Neural progenitor cell (in vitro differentiated cells): ENCODE data around the gene PTGS2. TPM values are rescaled to one million over a fixed set of nuclear protein-coding genes. Genes with fewer than 3 reads are reported as not detected.

ENCODE experiments used
- DNase-seq: peaks from one replicate; pipeline ENCODE4 v3.0.0-alpha.2; 2016; ENCODE audit warnings: low spot score
- H2AFZ ChIP-seq: fragments of 200-600 bp; sonication (generic); replicated peaks from 2 replicates; pipeline ENCODE4 v1.6.1; 2016; ENCODE audit warnings: antibody characterized with exemption
- H3F3A ChIP-seq: fragments of 200-600 bp; sonication (generic); 2 replicates; pipeline ENCODE4 v1.6.1; 2016; ENCODE audit warnings: antibody characterized with exemption, low read depth
- H3K27ac ChIP-seq: fragments of 200-600 bp; sonication (generic); 2 replicates; pipeline ENCODE4 v1.5.1; 2016; ENCODE audit warnings: mild to moderate bottlenecking
- H3K27me3 ChIP-seq: fragments of 200-600 bp; sonication (generic); 2 replicates; pipeline ENCODE4 v1.6.1; 2016; ENCODE audit warnings: mild to moderate bottlenecking, moderate library complexity
- H3K36me3 ChIP-seq: fragments of 200-600 bp; sonication (generic); 2 replicates; pipeline ENCODE4 v1.5.1; 2016
- H3K4me1 ChIP-seq: fragments of 200-600 bp; sonication (generic); 2 replicates; pipeline ENCODE4 v1.6.1; 2016; ENCODE audit warnings: mixed run types
- H3K4me2 ChIP-seq: fragments of 200-600 bp; sonication (generic); 2 replicates; pipeline ENCODE4 v1.6.1; 2016
- H3K4me3 ChIP-seq: fragments of 200-600 bp; sonication (generic); 2 replicates; pipeline ENCODE4 v1.5.1; 2016
- H3K79me2 ChIP-seq: fragments of 200-600 bp; sonication (generic); 2 replicates; pipeline ENCODE4 v1.6.1; 2016; ENCODE audit warnings: low read depth
- H3K9ac ChIP-seq: fragments of 200-600 bp; sonication (generic); 2 replicates; pipeline ENCODE4 v1.6.1; 2016
- H3K9me3 ChIP-seq: fragments of 200-600 bp; sonication (generic); 2 replicates; pipeline ENCODE4 v1.5.1; 2016; ENCODE audit warnings: low read depth
- H4K20me1 ChIP-seq: fragments of 200-600 bp; sonication (generic); 2 replicates; pipeline ENCODE4 v1.6.1; 2016; ENCODE audit warnings: low read depth
- H3K27ac Mint-ChIP-seq: 3 replicates; pipeline ENCODE4 v1.8.0; 2021; ENCODE audit warnings: mixed read lengths
- H3K27me3 Mint-ChIP-seq: 2 replicates; pipeline ENCODE4 v1.8.0; 2022; ENCODE audit warnings: low read depth, mild to moderate bottlenecking, inconsistent platforms, moderate library complexity, mixed read lengths; ENCODE audit not compliant: insufficient read depth
- H3K36me3 Mint-ChIP-seq: 3 replicates; pipeline ENCODE4 v1.8.0; 2021; ENCODE audit warnings: mixed read lengths
- H3K4me1 Mint-ChIP-seq: 3 replicates; pipeline ENCODE4 v1.8.0; 2021; ENCODE audit warnings: mixed read lengths
- H3K4me3 Mint-ChIP-seq: 3 replicates; pipeline ENCODE4 v1.8.0; 2021; ENCODE audit warnings: mild to moderate bottlenecking, moderate library complexity, mixed read lengths
- H3K9me3 Mint-ChIP-seq: 3 replicates; pipeline ENCODE4 v1.8.0; 2020; ENCODE audit warnings: mixed read lengths
- EZH2 ChIP-seq: fragments of 200-600 bp; sonication (generic); IDR thresholded peaks from 2 replicates; pipeline ENCODE4 v1.6.1; 2017; ENCODE audit warnings: antibody characterized with exemption, mild to moderate bottlenecking, moderate library complexity
- EZH2phosphoT487 ChIP-seq: fragments of 200-600 bp; sonication (generic); IDR thresholded peaks from 2 replicates; pipeline ENCODE4 v1.6.1; 2017; ENCODE audit warnings: antibody characterized with exemption
- total RNA-seq: library from RNA; depleted of rRNA; stranded (reverse); fragments of >200 nt; gene quantifications from 2 replicates; pipeline ENCODE4 v1.2.3, GENCODE V29; 2015; ENCODE audit warnings: low replicate concordance
- TF ChIP-seq, protein P1 (sequence below): fragments of 200-600 bp; sonication (generic); IDR thresholded peaks from 2 replicates; pipeline ENCODE4 v1.5.1; 2017; ENCODE audit warnings: antibody characterized with exemption, mild to moderate bottlenecking

PTGS2 gene
- total RNA-seq, 1 donor from 2014 or later: 0.37 TPM

DNA sequence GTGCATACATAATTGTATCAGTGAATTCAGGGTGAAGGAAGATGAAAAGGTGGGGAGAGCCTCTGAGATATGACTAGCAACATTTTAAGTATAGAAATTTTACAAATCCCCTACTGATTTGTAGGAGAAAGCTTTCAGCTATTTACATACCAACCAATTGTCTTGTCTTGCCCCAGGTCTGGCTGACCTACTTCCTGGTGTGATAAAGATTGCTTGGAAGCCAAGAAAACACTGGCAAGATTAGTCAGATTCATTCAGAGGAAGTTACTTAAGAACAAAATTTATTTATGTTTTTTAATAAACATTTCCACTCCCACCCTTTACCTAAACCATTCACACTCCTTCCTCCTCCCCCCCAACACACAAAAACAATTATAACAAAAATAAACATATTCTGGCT is 17.5 kb downstream of the PTGS2 start:
- Histone ChIP-seq H3K79me2 (no peaks in the 10 kb centered on the region), H3K27me3 (no peaks in the 10 kb centered on the region), H3K4me3 (no peak overlapping the region), H3F3A (no peaks in the 10 kb centered on the region), H3K4me2 (no peak overlapping the region), H3K4me1 (no peaks in the 10 kb centered on the region), H4K20me1 (no peaks in the 10 kb centered on the region), H3K9me3 (no peaks in the 10 kb centered on the region), H3K36me3 (no peaks in the 10 kb centered on the region), H2AFZ (no peak overlapping the region), H3K27ac (no peak overlapping the region), H3K9ac (no peak overlapping the region)
- no peak for DNase-seq
- peaks cover 2% of the 10 kb centered on the region for H3K27me3 Mint-ChIP-seq
- peaks cover 7% of the 10 kb centered on the region for H3K4me1 Mint-ChIP-seq
- H3K4me3 Mint-ChIP-seq: no peak overlapping the region
- peaks cover 6% of the 10 kb centered on the region for H3K9me3 Mint-ChIP-seq
- TF ChIP-seq, protein P1, sequence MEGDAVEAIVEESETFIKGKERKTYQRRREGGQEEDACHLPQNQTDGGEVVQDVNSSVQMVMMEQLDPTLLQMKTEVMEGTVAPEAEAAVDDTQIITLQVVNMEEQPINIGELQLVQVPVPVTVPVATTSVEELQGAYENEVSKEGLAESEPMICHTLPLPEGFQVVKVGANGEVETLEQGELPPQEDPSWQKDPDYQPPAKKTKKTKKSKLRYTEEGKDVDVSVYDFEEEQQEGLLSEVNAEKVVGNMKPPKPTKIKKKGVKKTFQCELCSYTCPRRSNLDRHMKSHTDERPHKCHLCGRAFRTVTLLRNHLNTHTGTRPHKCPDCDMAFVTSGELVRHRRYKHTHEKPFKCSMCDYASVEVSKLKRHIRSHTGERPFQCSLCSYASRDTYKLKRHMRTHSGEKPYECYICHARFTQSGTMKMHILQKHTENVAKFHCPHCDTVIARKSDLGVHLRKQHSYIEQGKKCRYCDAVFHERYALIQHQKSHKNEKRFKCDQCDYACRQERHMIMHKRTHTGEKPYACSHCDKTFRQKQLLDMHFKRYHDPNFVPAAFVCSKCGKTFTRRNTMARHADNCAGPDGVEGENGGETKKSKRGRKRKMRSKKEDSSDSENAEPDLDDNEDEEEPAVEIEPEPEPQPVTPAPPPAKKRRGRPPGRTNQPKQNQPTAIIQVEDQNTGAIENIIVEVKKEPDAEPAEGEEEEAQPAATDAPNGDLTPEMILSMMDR: no peak
- no peak for TF ChIP-seq EZH2phosphoT487
- TF ChIP-seq EZH2: no peak
- no peaks in the 10 kb centered on the region for H3K36me3 Mint-ChIP-seq
- no peak overlapping the region for H3K27ac Mint-ChIP-seq

DNA sequence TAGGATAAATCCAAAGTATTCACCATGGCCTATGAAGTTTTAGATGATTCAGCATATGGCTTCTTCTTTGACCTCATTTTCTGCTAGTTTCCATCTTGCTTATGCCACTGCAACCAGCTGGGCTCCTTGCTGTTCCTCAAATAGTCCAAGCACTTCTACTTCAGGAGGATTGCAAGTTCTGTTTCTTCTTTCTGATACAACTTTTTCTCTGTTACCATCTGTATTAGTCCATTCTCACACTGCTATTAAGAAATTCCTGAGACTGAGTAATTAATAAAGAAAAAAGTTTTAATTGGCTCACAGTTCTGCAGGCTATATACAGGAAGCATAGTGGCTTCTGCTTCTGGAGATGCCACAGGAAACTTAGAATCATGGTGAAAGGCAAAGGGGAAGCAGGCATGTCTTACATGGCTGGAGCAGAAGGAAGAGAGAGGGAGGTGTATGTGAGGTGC is 20.3 kb downstream of the PTGS2 start:
- Histone ChIP-seq H3K9ac (no peak overlapping the region), H3K4me3 (no peak overlapping the region)

DNA sequence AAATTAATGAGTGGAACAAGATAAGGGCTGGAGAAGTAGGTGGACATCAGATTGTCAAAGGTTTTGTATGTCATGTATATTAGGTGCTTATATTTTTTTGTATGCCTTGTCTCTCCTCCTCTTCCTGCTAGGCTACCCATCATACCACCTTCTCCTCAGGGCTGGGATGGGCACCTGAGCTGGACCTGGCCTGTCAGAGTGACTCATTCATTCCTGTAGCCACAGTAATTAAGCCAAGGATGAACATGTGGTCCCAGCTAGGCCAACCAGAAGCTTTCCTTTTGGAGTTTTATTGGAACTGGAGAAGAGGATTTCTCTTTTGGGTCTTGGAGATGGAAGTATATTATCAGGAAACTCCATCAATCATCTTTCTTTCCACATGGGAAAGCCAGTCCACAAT is 21.2 kb downstream of the PTGS2 start:
- H3K4me3 ChIP-seq: no peak overlapping the region
- H3K4me2 ChIP-seq: no peak overlapping the region
- H3K79me2 ChIP-seq: no peaks in the 10 kb centered on the region
- Mint-ChIP-seq H3K27ac (no peak overlapping the region), H3K4me3 (no peak overlapping the region), H3K9me3 (peaks cover 3% of the 10 kb centered on the region), H3K27me3 (peaks cover 2% of the 10 kb centered on the region), H3K4me1 (peaks cover 7% of the 10 kb centered on the region), H3K36me3 (no peaks in the 10 kb centered on the region)
- no peaks in the 10 kb centered on the region for H3F3A ChIP-seq
- no peaks in the 10 kb centered on the region for H4K20me1 ChIP-seq
- no peaks in the 10 kb centered on the region for H3K36me3 ChIP-seq
- no peaks in the 10 kb centered on the region for H3K9me3 ChIP-seq
- no peak overlapping the region for H3K9ac ChIP-seq
- DNase-seq: no peak
- TF ChIP-seq EZH2phosphoT487 (no peak), EZH2 (no peak)
- TF ChIP-seq, protein P1: no peak
- H3K27me3 ChIP-seq: no peaks in the 10 kb centered on the region
- H2AFZ ChIP-seq: no peak overlapping the region
- H3K27ac ChIP-seq: no peak overlapping the region
- no peaks in the 10 kb centered on the region for H3K4me1 ChIP-seq

More for the DNA sequence above, 20.3 kb downstream of the PTGS2 start:
- Mint-ChIP-seq H3K4me1 (peaks cover 7% of the 10 kb centered on the region), H3K36me3 (no peaks in the 10 kb centered on the region), H3K4me3 (no peak overlapping the region), H3K9me3 (peaks cover 6% of the 10 kb centered on the region), H3K27ac (no peak overlapping the region), H3K27me3 (peaks cover 2% of the 10 kb centered on the region)
- no peak for DNase-seq
- no peak overlapping the region for H3K4me2 ChIP-seq
- TF ChIP-seq EZH2: no peak
- TF ChIP-seq, protein P1: no peak
- TF ChIP-seq EZH2phosphoT487: no peak
- no peak overlapping the region for H3K27ac ChIP-seq
- H3K4me1 ChIP-seq: no peaks in the 10 kb centered on the region
- no peaks in the 10 kb centered on the region for H3K36me3 ChIP-seq
- no peaks in the 10 kb centered on the region for H3K79me2 ChIP-seq
- no peaks in the 10 kb centered on the region for H3K27me3 ChIP-seq
- no peaks in the 10 kb centered on the region for H3K9me3 ChIP-seq
- no peaks in the 10 kb centered on the region for H4K20me1 ChIP-seq
- H3F3A ChIP-seq: no peaks in the 10 kb centered on the region
- no peak overlapping the region for H2AFZ ChIP-seq
